ENCODE data around the gene ACE.

Gene ACE

DNA sequence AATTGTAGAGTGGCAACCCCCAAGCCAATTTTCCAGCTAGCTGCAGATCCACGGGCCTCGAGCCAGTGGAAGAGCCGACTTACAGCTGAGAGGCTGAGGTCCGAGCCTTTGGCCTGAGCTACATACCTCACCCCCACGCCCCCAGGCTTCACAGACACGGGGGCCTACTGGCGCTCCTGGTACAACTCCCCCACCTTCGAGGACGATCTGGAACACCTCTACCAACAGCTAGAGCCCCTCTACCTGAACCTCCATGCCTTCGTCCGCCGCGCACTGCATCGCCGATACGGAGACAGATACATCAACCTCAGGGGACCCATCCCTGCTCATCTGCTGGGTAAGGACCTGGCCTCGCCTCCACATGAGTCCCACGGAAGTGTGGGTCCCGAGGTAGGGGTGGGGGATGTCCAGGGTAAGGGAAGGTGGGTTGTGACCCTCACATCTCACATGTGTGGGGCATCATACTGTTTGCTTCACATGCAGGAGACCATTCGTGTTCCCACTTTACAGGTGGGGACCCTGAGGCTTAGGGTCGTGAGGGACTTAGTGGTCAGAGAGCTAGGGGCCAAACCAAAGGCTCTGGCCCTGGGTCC lies 3.4 kb downstream of the ACE start:
- DNase-seq (ENCODE audit: low read depth), result no peak
- TF ChIP-seq, protein P1, sequence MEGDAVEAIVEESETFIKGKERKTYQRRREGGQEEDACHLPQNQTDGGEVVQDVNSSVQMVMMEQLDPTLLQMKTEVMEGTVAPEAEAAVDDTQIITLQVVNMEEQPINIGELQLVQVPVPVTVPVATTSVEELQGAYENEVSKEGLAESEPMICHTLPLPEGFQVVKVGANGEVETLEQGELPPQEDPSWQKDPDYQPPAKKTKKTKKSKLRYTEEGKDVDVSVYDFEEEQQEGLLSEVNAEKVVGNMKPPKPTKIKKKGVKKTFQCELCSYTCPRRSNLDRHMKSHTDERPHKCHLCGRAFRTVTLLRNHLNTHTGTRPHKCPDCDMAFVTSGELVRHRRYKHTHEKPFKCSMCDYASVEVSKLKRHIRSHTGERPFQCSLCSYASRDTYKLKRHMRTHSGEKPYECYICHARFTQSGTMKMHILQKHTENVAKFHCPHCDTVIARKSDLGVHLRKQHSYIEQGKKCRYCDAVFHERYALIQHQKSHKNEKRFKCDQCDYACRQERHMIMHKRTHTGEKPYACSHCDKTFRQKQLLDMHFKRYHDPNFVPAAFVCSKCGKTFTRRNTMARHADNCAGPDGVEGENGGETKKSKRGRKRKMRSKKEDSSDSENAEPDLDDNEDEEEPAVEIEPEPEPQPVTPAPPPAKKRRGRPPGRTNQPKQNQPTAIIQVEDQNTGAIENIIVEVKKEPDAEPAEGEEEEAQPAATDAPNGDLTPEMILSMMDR (IDR thresholded peaks at IDR 0.05; ENCODE audit: insufficient read depth, low read depth, low read length, missing control alignments), result no peak

DNA sequence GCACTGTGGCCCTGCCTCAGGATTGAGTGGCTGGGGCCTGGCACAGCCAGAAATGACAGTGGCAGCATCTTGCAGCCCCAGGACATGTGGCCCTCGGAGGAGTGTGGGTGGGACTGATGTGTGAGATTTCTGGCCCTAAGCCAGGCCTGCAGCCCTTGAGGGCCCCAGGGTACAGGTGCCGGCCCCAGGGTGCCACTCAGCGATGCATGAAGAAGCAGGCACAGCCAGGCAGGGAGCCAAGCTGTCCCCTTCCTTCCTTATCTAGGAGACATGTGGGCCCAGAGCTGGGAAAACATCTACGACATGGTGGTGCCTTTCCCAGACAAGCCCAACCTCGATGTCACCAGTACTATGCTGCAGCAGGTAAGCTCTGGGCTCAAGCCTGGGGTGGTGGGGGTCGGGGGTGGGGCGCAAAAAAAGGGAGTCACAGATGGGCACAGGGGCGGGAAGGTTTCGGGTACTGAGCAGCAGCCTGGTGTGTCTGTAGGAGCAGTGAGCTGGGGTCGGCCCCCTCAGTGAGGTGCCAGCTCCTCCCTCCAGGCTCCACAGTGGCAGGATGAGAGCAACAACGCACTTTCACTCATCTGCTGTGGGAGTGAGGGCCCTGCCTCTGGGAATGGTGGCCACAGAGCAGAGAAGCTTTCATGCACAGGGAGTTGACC lies 4.1 kb downstream of the ACE start:
- DNase-seq (ENCODE audit: low read depth), result no peak
- H3K4me3 ChIP-seq (ENCODE audit: low read depth, low read length), result no peak overlapping the region

More for the DNA sequence above, 3.4 kb downstream of the ACE start:
- no peak overlapping the region for H3K4me3 ChIP-seq (ENCODE audit: low read depth, low read length)

DNA sequence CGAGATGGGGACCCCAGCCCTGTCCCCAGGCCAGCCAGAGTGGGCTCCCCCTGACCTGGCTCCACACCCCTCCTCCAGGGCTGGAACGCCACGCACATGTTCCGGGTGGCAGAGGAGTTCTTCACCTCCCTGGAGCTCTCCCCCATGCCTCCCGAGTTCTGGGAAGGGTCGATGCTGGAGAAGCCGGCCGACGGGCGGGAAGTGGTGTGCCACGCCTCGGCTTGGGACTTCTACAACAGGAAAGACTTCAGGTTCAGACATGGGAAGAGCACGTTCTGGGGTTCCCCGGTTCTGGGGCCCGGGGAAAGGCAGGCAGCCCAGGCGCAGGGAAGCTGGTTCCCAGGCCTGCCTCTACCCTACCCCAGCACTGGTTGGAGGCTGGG lies 4.6 kb downstream of the ACE start:
- no peak for DNase-seq (ENCODE audit: low read depth)
- TF ChIP-seq, protein P1 (IDR thresholded peaks at IDR 0.05; ENCODE audit: insufficient read depth, low read depth, low read length, missing control alignments), result no peak
- no peak overlapping the region for H3K4me3 ChIP-seq (ENCODE audit: low read depth, low read length)

More for the DNA sequence above, 4.1 kb downstream of the ACE start:
- TF ChIP-seq, protein P1 (IDR thresholded peaks at IDR 0.05; ENCODE audit: insufficient read depth, low read depth, low read length, missing control alignments), result no peak

DNA sequence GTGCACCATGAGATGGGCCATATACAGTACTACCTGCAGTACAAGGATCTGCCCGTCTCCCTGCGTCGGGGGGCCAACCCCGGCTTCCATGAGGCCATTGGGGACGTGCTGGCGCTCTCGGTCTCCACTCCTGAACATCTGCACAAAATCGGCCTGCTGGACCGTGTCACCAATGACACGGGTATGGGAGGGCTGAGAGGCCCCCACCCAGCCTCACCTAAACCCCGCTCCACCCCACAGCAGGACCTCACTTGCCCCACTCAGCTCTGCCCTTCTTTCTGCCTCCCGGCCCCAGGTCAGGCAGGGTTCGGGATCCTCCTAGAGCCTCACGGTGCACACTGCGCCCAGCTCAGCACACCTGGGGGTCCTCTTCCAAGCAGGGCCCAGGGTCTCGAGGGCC lies 5.6 kb downstream of the ACE start:
- TF ChIP-seq, protein P1 (IDR thresholded peaks at IDR 0.05; ENCODE audit: insufficient read depth, low read depth, low read length, missing control alignments), result no peak
- H3K4me3 ChIP-seq (ENCODE audit: low read depth, low read length), result no peak overlapping the region
- DNase-seq (ENCODE audit: low read depth), result no peak

DNA sequence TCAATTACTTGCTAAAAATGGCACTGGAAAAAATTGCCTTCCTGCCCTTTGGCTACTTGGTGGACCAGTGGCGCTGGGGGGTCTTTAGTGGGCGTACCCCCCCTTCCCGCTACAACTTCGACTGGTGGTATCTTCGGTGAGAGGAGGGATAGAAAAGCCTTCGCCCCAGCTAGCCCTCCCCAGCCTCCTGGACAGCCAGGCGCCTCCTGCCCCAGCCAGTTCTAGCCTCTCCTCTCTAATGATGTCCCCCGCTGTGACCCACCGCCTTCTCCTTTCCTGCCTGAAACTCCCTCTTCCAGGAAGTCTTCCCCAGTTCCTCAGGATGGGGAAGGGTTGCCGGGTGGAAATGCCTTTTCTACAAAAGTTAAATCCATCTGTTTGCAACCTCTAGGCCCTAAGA lies 6.2 kb downstream of the ACE start:
- TF ChIP-seq, protein P1 (IDR thresholded peaks at IDR 0.05; ENCODE audit: insufficient read depth, low read depth, low read length, missing control alignments), result no peak
- no peak overlapping the region for H3K4me3 ChIP-seq (ENCODE audit: low read depth, low read length)
- DNase-seq (ENCODE audit: low read depth), result no peak

DNA sequence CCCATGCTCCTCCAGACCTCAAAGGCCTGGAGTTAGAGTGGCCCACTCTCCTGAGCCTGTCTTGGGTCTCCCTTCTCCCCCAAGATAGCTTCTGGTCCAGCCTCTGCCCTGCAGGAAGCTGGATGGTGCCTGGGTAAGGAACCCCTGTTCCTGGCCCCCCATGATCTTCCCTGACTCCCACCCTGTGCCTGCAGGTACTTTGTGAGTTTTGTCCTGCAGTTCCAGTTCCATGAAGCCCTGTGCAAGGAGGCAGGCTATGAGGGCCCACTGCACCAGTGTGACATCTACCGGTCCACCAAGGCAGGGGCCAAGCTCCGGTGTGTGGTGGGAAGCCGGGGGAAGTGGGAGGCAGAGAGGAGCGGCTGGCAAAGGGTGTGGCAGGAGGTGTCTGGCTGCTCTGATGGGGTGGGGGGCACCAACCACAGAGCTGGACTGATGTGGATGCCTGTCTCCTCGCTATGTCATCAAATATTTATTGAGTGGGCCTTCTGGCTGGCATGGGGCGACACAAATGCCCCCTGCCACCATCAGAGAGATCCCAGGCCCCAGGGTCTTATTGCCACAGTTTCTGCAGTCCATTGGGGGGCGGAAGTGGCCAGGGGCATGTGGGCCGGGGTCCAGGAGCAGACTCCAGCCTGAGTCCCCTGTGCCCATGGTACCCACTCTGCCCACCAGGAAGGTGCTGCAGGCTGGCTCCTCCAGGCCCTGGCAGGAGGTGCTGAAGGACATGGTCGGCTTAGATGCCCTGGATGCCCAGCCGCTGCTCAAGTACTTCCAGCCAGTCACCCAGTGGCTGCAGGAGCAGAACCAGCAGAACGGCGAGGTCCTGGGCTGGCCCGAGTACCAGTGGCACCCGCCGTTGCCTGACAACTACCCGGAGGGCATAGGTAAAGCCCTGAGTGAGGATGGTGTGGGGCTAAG lies 7.1 kb downstream of the ACE start:
- DNase-seq (ENCODE audit: low read depth), result no peak
- TF ChIP-seq, protein P1 (IDR thresholded peaks at IDR 0.05; ENCODE audit: insufficient read depth, low read depth, low read length, missing control alignments), result no peak
- no peak overlapping the region for H3K4me3 ChIP-seq (ENCODE audit: low read depth, low read length)

All from GM12865 (cell line).